ENCODE data around the gene GALNT18. TPM values are rescaled to one million over a fixed set of nuclear protein-coding genes. Genes with fewer than 3 reads are reported as not detected.

The GALNT18 gene
- total RNA-seq, 3 donors from 2014 or later: 14.7 to 25.9 (median 16.4) TPM

- no peaks in the 10 kb centered on the region for H3K9me3 ChIP-seq
- H3K4me3 ChIP-seq: no peak overlapping the region
- DNase-seq (ENCODE audit: low spot score in 2 of 2): no peak
- H3K36me3 ChIP-seq: no peaks in the 10 kb centered on the region
- H3K27ac ChIP-seq: no peak overlapping the region
- intact Hi-C loops (cut with DNase I; ENCODE audit: low total_unique reads): no loop called here
- H3K4me1 ChIP-seq: no peaks in the 10 kb centered on the region
- no peaks in the 10 kb centered on the region for H3K27me3 ChIP-seq
- TF ChIP-seq POLR2A (IDR thresholded peaks at IDR 0.05) (no peak), POLR2AphosphoS5 (IDR thresholded peaks at IDR 0.05) (no peak), CTCF (IDR thresholded peaks at IDR 0.05) (no peak)
These were observed 341.7 kb downstream of the GALNT18 start for GRCh38 chr11:11279956-11280689.

GRCh38 chr11:11272254-11272653, 349.6 kb downstream of the GALNT18 start:
- intact Hi-C loops (cut with DNase I; ENCODE audit: low total_unique reads): no loop called here
- Histone ChIP-seq H3K27ac (no peak overlapping the region), H3K36me3 (no peaks in the 10 kb centered on the region), H3K27me3 (no peaks in the 10 kb centered on the region), H3K9me3 (no peaks in the 10 kb centered on the region), H3K4me1 (no peaks in the 10 kb centered on the region), H3K4me3 (no peak overlapping the region)
- TF ChIP-seq POLR2A (IDR thresholded peaks at IDR 0.05) (no peak), CTCF (IDR thresholded peaks at IDR 0.05) (no peak), POLR2AphosphoS5 (IDR thresholded peaks at IDR 0.05) (no peak)
- no peak for DNase-seq (ENCODE audit: low spot score in 2 of 2)

GRCh38 chr11:11270236-11270775, 351.5 kb downstream of the GALNT18 start:
- Histone ChIP-seq H3K36me3 (no peaks in the 10 kb centered on the region), H3K9me3 (no peaks in the 10 kb centered on the region), H3K4me3 (no peak overlapping the region), H3K4me1 (no peaks in the 10 kb centered on the region), H3K27ac (no peak overlapping the region), H3K27me3 (no peaks in the 10 kb centered on the region)
- intact Hi-C loops (cut with DNase I; ENCODE audit: low total_unique reads): no loop called here
- TF ChIP-seq POLR2A (IDR thresholded peaks at IDR 0.05) (no peak), CTCF (IDR thresholded peaks at IDR 0.05) (no peak), POLR2AphosphoS5 (IDR thresholded peaks at IDR 0.05) (no peak)
- no peak for DNase-seq (ENCODE audit: low spot score in 2 of 2)

GRCh38 chr11:11268706-11269105, 353.1 kb downstream of the GALNT18 start:
- Histone ChIP-seq H3K9me3 (no peaks in the 10 kb centered on the region), H3K4me3 (no peak overlapping the region), H3K27ac (no peak overlapping the region), H3K4me1 (no peaks in the 10 kb centered on the region), H3K27me3 (no peaks in the 10 kb centered on the region), H3K36me3 (no peaks in the 10 kb centered on the region)
- DNase-seq (ENCODE audit: low spot score in 2 of 2): no peak
- TF ChIP-seq POLR2AphosphoS5 (IDR thresholded peaks at IDR 0.05) (no peak), POLR2A (IDR thresholded peaks at IDR 0.05) (no peak), CTCF (IDR thresholded peaks at IDR 0.05) (no peak)
- intact Hi-C loops (cut with DNase I; ENCODE audit: low total_unique reads): no loop called here

- intact Hi-C loops (cut with DNase I; ENCODE audit: low total_unique reads): no loop called here
- Histone ChIP-seq H3K27me3 (no peaks in the 10 kb centered on the region), H3K27ac (no peak overlapping the region), H3K4me1 (no peaks in the 10 kb centered on the region), H3K9me3 (no peaks in the 10 kb centered on the region), H3K36me3 (no peaks in the 10 kb centered on the region), H3K4me3 (no peak overlapping the region)
- TF ChIP-seq CTCF (IDR thresholded peaks at IDR 0.05) (no peak), POLR2AphosphoS5 (IDR thresholded peaks at IDR 0.05) (no peak), POLR2A (IDR thresholded peaks at IDR 0.05) (no peak)
- DNase-seq (ENCODE audit: low spot score in 2 of 2): no peak
These were observed 353.7 kb downstream of the GALNT18 start for GRCh38 chr11:11268119-11268518.

All from breast epithelium (tissue), 4 donors.